ENCODE measurements around the gene HOXB4. TPM values are rescaled to one million over a fixed set of nuclear protein-coding genes. Genes with fewer than 3 reads are reported as not detected.

HOXB4 gene
- total RNA-seq, 1 experiment from 2014 or later: 11.3 TPM

DNA sequence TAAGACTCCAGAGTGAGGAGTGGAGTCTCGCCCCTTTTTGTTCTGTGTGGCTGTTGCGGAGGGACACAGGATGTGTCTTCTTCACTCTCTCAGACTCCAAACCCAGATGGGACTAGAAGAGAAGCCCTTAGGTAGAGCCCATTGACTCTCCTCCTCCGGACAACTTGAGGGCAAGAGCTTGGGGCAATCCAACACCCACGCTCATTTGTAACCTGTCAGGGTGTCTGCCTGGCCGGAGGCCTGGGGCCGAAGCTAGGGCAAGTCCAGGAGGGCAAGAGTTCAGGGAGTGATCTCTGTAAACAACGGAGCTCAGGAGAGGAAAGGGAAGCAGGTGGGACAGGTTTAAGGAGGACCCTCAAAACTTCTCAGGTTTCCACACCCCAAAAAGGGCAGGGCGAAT lies 45.9 kb downstream of the HOXB4 start:
- CTCF ChIA-PET: no interaction called here
- ATAC-seq (no peak), DNase-seq (ENCODE audit: low read depth, low spot score) (no peak)
- H3K27ac ChIP-seq (ENCODE audit: low read depth, low read length): no peak overlapping the region
- no peaks in the 10 kb centered on the region for H3K9me3 ChIP-seq (ENCODE audit: control insufficient read depth in 1 of 2, insufficient read depth in 1 of 2, low read depth in 1 of 2, low read length in 2 of 2)
- no peak overlapping the region for H2AFZ ChIP-seq (ENCODE audit: low read depth, low read length, poor library complexity, severe bottlenecking)
- no peaks in the 10 kb centered on the region for H3K9me2 ChIP-seq (ENCODE audit: insufficient read depth)
- TF ChIP-seq CEBPB (IDR thresholded peaks at IDR 0.05; ENCODE audit: low read depth) (no peak), TCF7L2 (IDR thresholded peaks at IDR 0.05; ENCODE audit: borderline replicate concordance, extremely low read depth, insufficient read depth, insufficient read length) (no peak), SRF (IDR thresholded peaks at IDR 0.05; ENCODE audit: low read depth) (no peak), EGR1 (IDR thresholded peaks at IDR 0.05; ENCODE audit: low read depth) (no peak), SP1 (IDR thresholded peaks at IDR 0.05; ENCODE audit: low read depth) (no peak), EZH2 (IDR thresholded peaks at IDR 0.05) (no peak), YY1 (IDR thresholded peaks at IDR 0.05; ENCODE audit: extremely low read depth, insufficient replicate concordance, low read depth, low read length) (no peak), FOSL1 (IDR thresholded peaks at IDR 0.05; ENCODE audit: low read depth) (no peak), SIN3A (IDR thresholded peaks at IDR 0.05; ENCODE audit: low read depth) (no peak), CBX3 (IDR thresholded peaks at IDR 0.05; ENCODE audit: low read depth) (no peak), JUND (IDR thresholded peaks at IDR 0.05) (no peak), POLR2A (IDR thresholded peaks at IDR 0.05; ENCODE audit: borderline replicate concordance, extremely low read depth, insufficient read depth, insufficient read length) (no peak), EZH2phosphoT487 (IDR thresholded peaks at IDR 0.05; ENCODE audit: borderline replicate concordance) (no peak), ZFX (IDR thresholded peaks at IDR 0.05) (no peak), ELF1 (IDR thresholded peaks at IDR 0.05; ENCODE audit: borderline replicate concordance, low read depth) (no peak)
- TF ChIP-seq, protein P1, sequence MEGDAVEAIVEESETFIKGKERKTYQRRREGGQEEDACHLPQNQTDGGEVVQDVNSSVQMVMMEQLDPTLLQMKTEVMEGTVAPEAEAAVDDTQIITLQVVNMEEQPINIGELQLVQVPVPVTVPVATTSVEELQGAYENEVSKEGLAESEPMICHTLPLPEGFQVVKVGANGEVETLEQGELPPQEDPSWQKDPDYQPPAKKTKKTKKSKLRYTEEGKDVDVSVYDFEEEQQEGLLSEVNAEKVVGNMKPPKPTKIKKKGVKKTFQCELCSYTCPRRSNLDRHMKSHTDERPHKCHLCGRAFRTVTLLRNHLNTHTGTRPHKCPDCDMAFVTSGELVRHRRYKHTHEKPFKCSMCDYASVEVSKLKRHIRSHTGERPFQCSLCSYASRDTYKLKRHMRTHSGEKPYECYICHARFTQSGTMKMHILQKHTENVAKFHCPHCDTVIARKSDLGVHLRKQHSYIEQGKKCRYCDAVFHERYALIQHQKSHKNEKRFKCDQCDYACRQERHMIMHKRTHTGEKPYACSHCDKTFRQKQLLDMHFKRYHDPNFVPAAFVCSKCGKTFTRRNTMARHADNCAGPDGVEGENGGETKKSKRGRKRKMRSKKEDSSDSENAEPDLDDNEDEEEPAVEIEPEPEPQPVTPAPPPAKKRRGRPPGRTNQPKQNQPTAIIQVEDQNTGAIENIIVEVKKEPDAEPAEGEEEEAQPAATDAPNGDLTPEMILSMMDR (IDR thresholded peaks at IDR 0.05 in 2 of 3, conservative IDR thresholded peaks at IDR 0.05 in 1 of 3; ENCODE audit: borderline replicate concordance in 1 of 3, insufficient read depth in 1 of 3, low read depth in 2 of 3, low read length in 2 of 3): no peak
- TF ChIP-seq, protein P2, sequence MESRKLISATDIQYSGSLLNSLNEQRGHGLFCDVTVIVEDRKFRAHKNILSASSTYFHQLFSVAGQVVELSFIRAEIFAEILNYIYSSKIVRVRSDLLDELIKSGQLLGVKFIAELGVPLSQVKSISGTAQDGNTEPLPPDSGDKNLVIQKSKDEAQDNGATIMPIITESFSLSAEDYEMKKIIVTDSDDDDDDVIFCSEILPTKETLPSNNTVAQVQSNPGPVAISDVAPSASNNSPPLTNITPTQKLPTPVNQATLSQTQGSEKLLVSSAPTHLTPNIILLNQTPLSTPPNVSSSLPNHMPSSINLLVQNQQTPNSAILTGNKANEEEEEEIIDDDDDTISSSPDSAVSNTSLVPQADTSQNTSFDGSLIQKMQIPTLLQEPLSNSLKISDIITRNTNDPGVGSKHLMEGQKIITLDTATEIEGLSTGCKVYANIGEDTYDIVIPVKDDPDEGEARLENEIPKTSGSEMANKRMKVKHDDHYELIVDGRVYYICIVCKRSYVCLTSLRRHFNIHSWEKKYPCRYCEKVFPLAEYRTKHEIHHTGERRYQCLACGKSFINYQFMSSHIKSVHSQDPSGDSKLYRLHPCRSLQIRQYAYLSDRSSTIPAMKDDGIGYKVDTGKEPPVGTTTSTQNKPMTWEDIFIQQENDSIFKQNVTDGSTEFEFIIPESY (IDR thresholded peaks at IDR 0.05; ENCODE audit: extremely low read depth, insufficient replicate concordance, low read length): no peak
- TF ChIP-seq, protein P3, sequence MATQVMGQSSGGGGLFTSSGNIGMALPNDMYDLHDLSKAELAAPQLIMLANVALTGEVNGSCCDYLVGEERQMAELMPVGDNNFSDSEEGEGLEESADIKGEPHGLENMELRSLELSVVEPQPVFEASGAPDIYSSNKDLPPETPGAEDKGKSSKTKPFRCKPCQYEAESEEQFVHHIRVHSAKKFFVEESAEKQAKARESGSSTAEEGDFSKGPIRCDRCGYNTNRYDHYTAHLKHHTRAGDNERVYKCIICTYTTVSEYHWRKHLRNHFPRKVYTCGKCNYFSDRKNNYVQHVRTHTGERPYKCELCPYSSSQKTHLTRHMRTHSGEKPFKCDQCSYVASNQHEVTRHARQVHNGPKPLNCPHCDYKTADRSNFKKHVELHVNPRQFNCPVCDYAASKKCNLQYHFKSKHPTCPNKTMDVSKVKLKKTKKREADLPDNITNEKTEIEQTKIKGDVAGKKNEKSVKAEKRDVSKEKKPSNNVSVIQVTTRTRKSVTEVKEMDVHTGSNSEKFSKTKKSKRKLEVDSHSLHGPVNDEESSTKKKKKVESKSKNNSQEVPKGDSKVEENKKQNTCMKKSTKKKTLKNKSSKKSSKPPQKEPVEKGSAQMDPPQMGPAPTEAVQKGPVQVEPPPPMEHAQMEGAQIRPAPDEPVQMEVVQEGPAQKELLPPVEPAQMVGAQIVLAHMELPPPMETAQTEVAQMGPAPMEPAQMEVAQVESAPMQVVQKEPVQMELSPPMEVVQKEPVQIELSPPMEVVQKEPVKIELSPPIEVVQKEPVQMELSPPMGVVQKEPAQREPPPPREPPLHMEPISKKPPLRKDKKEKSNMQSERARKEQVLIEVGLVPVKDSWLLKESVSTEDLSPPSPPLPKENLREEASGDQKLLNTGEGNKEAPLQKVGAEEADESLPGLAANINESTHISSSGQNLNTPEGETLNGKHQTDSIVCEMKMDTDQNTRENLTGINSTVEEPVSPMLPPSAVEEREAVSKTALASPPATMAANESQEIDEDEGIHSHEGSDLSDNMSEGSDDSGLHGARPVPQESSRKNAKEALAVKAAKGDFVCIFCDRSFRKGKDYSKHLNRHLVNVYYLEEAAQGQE (IDR thresholded peaks at IDR 0.05; ENCODE audit: low read depth): no peak
- TF ChIP-seq, protein P4, sequence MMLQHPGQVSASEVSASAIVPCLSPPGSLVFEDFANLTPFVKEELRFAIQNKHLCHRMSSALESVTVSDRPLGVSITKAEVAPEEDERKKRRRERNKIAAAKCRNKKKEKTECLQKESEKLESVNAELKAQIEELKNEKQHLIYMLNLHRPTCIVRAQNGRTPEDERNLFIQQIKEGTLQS (IDR thresholded peaks at IDR 0.05): no peak
- H4K20me1 ChIP-seq (ENCODE audit: insufficient read depth): no peaks in the 10 kb centered on the region
- H3K27me3 ChIP-seq (ENCODE audit: insufficient read depth, low read length): no peaks in the 10 kb centered on the region
- RAD21 ChIA-PET (ENCODE audit: low non-redundant PET in 1 of 2, low total read pairs in 2 of 2, uncharacterized antibody in 2 of 2, unreplicated experiment in 2 of 2): no interaction called here
- POLR2A ChIA-PET: no interaction called here
- BruUV-seq (replicated peaks): no TSS peak
- intact Hi-C loops (cut with micrococcal nuclease): no loop called here
- H3K4me3 ChIP-seq (replicated peaks in 1 of 2; ENCODE audit: low read depth in 1 of 2, low read length in 2 of 2): no peak overlapping the region
- no peaks in the 10 kb centered on the region for H3K36me3 ChIP-seq (ENCODE audit: control insufficient read depth in 1 of 2, insufficient read depth in 2 of 2, low read length in 2 of 2)
- peaks cover 9 to 18% of the 10 kb centered on the region in 2 experiments for H3K4me1 ChIP-seq (ENCODE audit: control insufficient read depth in 1 of 2, insufficient read depth in 2 of 2, low read length in 2 of 2)
- no peak overlapping the region for H3K4me2 ChIP-seq (ENCODE audit: low read length)
- no peak overlapping the region for H3K9ac ChIP-seq (ENCODE audit: low read length)
- H3K79me2 ChIP-seq (ENCODE audit: insufficient read depth, low read length): no peaks in the 10 kb centered on the region
